Sigmoid colon (tissue), 7 donors: ENCODE measurements around the gene NXN. TPM values are rescaled to one million over a fixed set of nuclear protein-coding genes. Genes with fewer than 3 reads are reported as not detected.
"Not testable (repeated sequence)": the region's sequence is repeated elsewhere in the genome, so short reads cannot be mapped to it uniquely, and the experiment has no call there.

Source experiments
- DNase-seq: peaks from one replicate; pipeline ENCODE4 v3.0.0-alpha.2; 2019
- H3K27ac ChIP-seq, 4 donors: fragments of 200-600 bp; sonication (generic); one replicate each; pipeline ENCODE4 v1.5.1; 2016 to 2019; ENCODE audit warnings: mild to moderate bottlenecking in 1 of 4
- H3K27me3 ChIP-seq, 3 donors: fragments of 200-600 bp; sonication (generic); one replicate each; pipeline ENCODE4 v1.5.1; 2019; ENCODE audit warnings: mild to moderate bottlenecking in 1 of 3
- H3K36me3 ChIP-seq, 4 donors: fragments of 200-600 bp; sonication (generic); one replicate each; pipeline ENCODE4 v1.5.1; 2016 to 2019
- H3K4me1 ChIP-seq, 4 donors: fragments of 200-600 bp; sonication (generic); one replicate each; pipeline ENCODE4 v1.5.1; 2017 to 2019
- H3K4me3 ChIP-seq, 4 donors: fragments of 200-600 bp; sonication (generic); one replicate each; pipeline ENCODE4 v1.5.1; 2017 to 2019; ENCODE audit warnings: mild to moderate bottlenecking in 2 of 4, moderate library complexity in 1 of 4
- H3K9me3 ChIP-seq, 4 donors: fragments of 200-600 bp in 3 of 4; sonication (generic) in 3 of 4; one replicate each; pipeline versions ENCODE4 v1.5.1 to v1.6.1; 2013 to 2019
- EP300 ChIP-seq, 4 donors: sonication (generic); formaldehyde crosslinking; IDR thresholded peaks; one replicate each; pipeline ENCODE4 v1.6.1; 2017; ENCODE audit warnings: antibody characterized with exemption in 4 of 4
- POLR2A ChIP-seq, 2 donors: fragments of 450-650 bp; IDR thresholded peaks; one replicate each; pipeline ENCODE4 v1.6.1; 2016; ENCODE audit warnings: antibody characterized with exemption in 2 of 2, mild to moderate bottlenecking in 2 of 2, moderate library complexity in 2 of 2
- POLR2AphosphoS5 ChIP-seq, 4 donors: sonication (generic); formaldehyde crosslinking; IDR thresholded peaks; one replicate each; pipeline ENCODE4 v1.6.1; 2017; ENCODE audit warnings: antibody characterized with exemption in 4 of 4
- WGBS, 2 donors: extraction: QIAGEN DNeasy Blood & Tissue Kit; methylation state at CpG; one replicate each; pipeline ENCODE4 v1.1.7; 2013; 5-methylcytosine and 5-hydroxymethylcytosine counted together
- intact Hi-C: fragments of 100-400 bp; cut with DNase I; formaldehyde crosslinking; loops from one replicate; pipeline ENCODE4 v1.15.1; 2023
- polyA plus RNA-seq, 3 donors: library from polyadenylated mRNA; stranded (reverse); fragments of 200-250 nt; gene quantifications; one replicate each; pipeline ENCODE4 v1.2.3, GENCODE V29; 2013
- total RNA-seq, 4 donors: library from RNA; depleted of rRNA; stranded (reverse); fragments of >200 nt; gene quantifications; one replicate each; pipeline ENCODE4 v1.1.0, GENCODE V29; 2016
- TF ChIP-seq, protein P1 (sequence below), 4 experiments: fragments of 450-650 bp in 3 of 4; fragments of 200-600 bp in 1 of 4; IDR thresholded peaks; one replicate each; pipeline ENCODE4 v1.5.1; 2016 to 2019; ENCODE audit warnings: antibody characterized with exemption in 4 of 4, mild to moderate bottlenecking in 3 of 4, moderate library complexity in 2 of 4
- donor health status: healthy with polysubstance abuse.
- donor health status: Bipolar disorder and iron deficiency.
- donor health status: healthy.

Gene NXN
- total and polyA plus RNA-seq, 7 donors, result 1.4 to 75.9 (median 50.4) TPM

DNA sequence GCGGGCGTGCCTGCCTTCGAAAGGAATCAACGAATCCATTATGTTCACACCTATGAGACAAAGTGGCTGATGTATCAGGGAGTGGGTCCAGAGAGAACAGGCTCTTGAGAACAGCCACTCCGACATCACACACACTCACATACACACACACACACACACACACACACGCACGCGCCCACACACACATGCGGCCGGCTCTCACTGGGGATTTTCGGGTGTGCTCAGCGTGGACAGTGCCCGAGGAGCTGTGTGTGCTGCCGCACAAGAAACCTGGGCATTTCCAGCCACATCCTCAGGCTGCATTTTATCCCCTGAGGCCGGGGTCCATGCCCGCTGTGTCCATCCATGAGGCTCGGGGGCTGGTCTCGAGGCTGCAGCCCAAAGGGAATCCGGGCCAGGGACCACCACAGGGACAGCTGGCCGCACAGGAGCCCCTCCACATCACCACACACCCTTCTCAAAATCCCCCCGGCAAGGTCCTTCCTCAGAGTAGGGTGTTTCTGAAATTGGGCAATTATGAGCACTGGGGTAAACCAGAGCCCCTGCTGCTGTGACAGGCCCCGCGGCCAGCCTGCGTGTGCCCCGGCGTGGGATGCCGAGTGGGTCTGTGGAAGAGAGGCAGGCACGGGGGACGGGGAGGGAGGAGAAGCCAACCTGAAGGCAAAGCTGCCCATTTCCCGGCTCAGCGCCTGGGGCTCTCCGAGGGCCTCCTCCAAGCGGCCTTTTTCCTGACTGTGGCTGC lies 172.6 kb downstream of the NXN start:
- Histone ChIP-seq H3K9me3 (no peaks in the 10 kb centered on the region), H3K4me1 (peaks cover 0 to 11% (median 8%) of the 10 kb centered on the region in 4 donors), H3K27ac (no peak overlapping the region), H3K4me3 (no peak overlapping the region), H3K27me3 (no peaks in the 10 kb centered on the region), H3K36me3 (peaks cover 12 to 41% (median 17%) of the 10 kb centered on the region in 4 donors)
- TF ChIP-seq POLR2AphosphoS5 (IDR thresholded peaks at IDR 0.05) (no peak), EP300 (IDR thresholded peaks at IDR 0.05) (no peak), POLR2A (IDR thresholded peaks at IDR 0.05) (no peak)
- TF ChIP-seq, protein P1, sequence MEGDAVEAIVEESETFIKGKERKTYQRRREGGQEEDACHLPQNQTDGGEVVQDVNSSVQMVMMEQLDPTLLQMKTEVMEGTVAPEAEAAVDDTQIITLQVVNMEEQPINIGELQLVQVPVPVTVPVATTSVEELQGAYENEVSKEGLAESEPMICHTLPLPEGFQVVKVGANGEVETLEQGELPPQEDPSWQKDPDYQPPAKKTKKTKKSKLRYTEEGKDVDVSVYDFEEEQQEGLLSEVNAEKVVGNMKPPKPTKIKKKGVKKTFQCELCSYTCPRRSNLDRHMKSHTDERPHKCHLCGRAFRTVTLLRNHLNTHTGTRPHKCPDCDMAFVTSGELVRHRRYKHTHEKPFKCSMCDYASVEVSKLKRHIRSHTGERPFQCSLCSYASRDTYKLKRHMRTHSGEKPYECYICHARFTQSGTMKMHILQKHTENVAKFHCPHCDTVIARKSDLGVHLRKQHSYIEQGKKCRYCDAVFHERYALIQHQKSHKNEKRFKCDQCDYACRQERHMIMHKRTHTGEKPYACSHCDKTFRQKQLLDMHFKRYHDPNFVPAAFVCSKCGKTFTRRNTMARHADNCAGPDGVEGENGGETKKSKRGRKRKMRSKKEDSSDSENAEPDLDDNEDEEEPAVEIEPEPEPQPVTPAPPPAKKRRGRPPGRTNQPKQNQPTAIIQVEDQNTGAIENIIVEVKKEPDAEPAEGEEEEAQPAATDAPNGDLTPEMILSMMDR (IDR thresholded peaks at IDR 0.05), result no peak
- no peak for DNase-seq
- 84 to 88% methylated on average over 33 of the region's 33 CpGs for WGBS, 2 donors
- intact Hi-C loops, result no loop called here

GRCh38 chr17:806346-806745 lies 173.2 kb downstream of the NXN start:
- H3K36me3 ChIP-seq, result peaks cover 12 to 46% (median 18%) of the 10 kb centered on the region in 4 donors
- DNase-seq, result no peak
- intact Hi-C loops, result no loop called here
- TF ChIP-seq POLR2AphosphoS5 (IDR thresholded peaks at IDR 0.05) (no peak), POLR2A (IDR thresholded peaks at IDR 0.05) (no peak), EP300 (IDR thresholded peaks at IDR 0.05) (no peak)
- TF ChIP-seq, protein P1 (IDR thresholded peaks at IDR 0.05), result no peak
- H3K4me1 ChIP-seq, result peaks cover 0 to 7% (median 6%) of the 10 kb centered on the region in 4 donors
- H3K4me3 ChIP-seq, result no peak overlapping the region
- 66 to 78% methylated on average over 13 of the region's 13 CpGs for whole genome bisulfite sequencing, 2 donors
- no peak overlapping the region for H3K27ac ChIP-seq
- H3K27me3 ChIP-seq, result no peaks in the 10 kb centered on the region
- H3K9me3 ChIP-seq, result no peaks in the 10 kb centered on the region

DNA sequence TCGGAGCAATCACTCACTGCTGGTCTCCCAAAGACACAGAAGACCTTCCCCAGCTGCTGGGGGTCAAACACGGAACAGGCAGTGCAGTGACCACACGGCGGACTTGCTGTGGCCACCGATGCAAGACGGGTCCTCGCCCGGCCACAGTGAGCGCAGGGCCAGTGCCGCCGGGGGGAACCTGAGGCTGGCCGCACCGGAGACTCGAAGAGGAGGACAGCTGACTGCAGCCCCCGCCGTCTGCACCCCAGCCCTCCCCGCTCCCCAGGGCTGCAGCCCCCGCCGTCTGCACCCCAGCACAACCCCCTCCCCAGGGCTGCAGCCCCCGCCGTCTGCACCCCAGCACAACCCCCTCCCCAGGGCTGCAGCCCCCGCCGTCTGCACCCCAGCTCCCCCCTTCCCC lies 173.7 kb downstream of the NXN start:
- DNase-seq, H3K27ac ChIP-seq, H3K4me1 ChIP-seq, H3K9me3 ChIP-seq, H3K4me3 ChIP-seq, intact Hi-C loops, H3K27me3 ChIP-seq: not testable (repeated sequence)
- 92 to 94% methylated on average over 23 of the region's 23 CpGs for WGBS, 2 donors
- peaks cover 12 to 49% (median 18%) of the 10 kb centered on the region in 4 donors for H3K36me3 ChIP-seq

DNA sequence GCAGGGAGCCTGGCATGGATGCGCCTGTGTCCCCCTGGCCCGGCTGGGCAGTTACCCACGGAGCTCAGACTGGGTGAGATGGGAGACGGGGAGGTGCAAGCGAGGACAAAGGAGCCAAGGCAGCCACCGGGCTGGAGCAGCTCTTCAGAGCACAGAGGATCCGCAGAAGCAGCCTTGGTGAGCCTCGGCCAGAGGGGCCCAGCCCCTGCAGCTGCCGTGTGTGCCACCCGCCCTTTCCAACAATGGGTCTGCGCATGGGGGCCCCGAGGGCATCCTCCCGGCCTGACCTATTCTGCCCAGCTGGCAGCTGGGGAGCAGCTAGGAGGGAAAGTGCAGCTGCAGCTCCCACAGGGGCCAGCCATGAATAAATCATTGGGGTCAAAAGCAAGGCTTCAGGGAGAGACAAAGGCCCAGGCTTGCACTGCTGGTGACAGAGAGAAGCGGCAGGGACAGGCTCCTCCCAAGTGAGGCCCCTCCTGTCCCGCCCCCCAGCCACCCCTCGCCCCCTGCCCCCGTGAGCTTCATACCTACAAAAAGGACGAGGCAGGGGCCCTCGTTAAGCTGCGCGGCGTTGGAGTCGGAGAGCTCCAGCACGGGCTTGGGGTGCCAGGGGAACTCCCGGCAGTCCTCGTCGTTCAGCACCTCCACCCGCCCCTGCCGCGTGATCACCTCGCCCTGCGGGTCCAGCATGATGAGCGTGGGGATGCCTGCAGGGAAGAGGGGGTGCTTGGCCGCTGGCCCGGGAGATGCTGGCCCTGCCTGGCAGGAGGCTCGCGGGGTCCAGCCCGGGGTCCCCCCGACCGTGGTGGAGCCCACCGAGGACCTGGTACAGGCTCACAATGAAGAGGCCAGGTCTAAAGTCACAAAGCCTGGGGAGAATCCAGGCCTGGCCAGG lies 174.8 kb downstream of the NXN start:
- intact Hi-C loops, result no loop called here
- WGBS, 2 donors, result 80 to 88% methylated on average over 41 of the region's 41 CpGs
- no peak overlapping the region for H3K27ac ChIP-seq
- H3K9me3 ChIP-seq, result no peaks in the 10 kb centered on the region
- H3K4me3 ChIP-seq, result no peak overlapping the region
- DNase-seq, result no peak
- TF ChIP-seq, protein P1 (IDR thresholded peaks at IDR 0.05), result no peak
- TF ChIP-seq EP300 (IDR thresholded peaks at IDR 0.05) (no peak), POLR2AphosphoS5 (IDR thresholded peaks at IDR 0.05) (no peak), POLR2A (IDR thresholded peaks at IDR 0.05) (no peak)
- H3K4me1 ChIP-seq, result no peaks in the 10 kb centered on the region
- H3K36me3 ChIP-seq, result peaks cover 22 to 60% (median 24%) of the 10 kb centered on the region in 4 donors
- H3K27me3 ChIP-seq, result no peaks in the 10 kb centered on the region
